K562 (cell line): ENCODE measurements around the gene HINT3. TPM values are rescaled to one million over a fixed set of nuclear protein-coding genes. Genes with fewer than 3 reads are reported as not detected.
A peak's percentile ranks its signal among the peaks of the same experiment; 100 is the strongest.

Source experiments
- ATF4 ChIP-seq: fragments of 450-650 bp; formaldehyde crosslinking; IDR thresholded peaks from 2 replicates; pipeline ENCODE4 v1.4.0; 2022; ENCODE audit warnings: mild to moderate bottlenecking, moderate library complexity
- BCL6 ChIP-seq: fragments of 250-450 bp; sonication (Bioruptor Pico); IDR thresholded peaks from 2 replicates; pipeline ENCODE4 v1.4.0; 2020
- CEBPB ChIP-seq: fragments of 450-650 bp; IDR thresholded peaks from 2 replicates; pipeline ENCODE4 v1.6.1; 2016; ENCODE audit warnings: missing genetic modification characterization, missing compliant biosample characterization
- CREB3 ChIP-seq: fragments of 450-650 bp; conservative IDR thresholded peaks from 2 replicates; pipeline ENCODE4 v1.6.1; 2016; ENCODE audit warnings: missing genetic modification characterization, low read depth, mild to moderate bottlenecking, missing compliant biosample characterization, moderate library complexity
- EP300 ChIP-seq: IDR thresholded peaks from 2 replicates; pipeline ENCODE4 v1.6.1; 2012; ENCODE audit warnings: low read length, improper control_type of control experiment
- EP400 ChIP-seq: fragments of 450-650 bp; IDR thresholded peaks from 2 replicates; pipeline ENCODE4 v1.6.1; 2017; ENCODE audit warnings: antibody characterized with exemption, mild to moderate bottlenecking, moderate library complexity
- ERF ChIP-seq: fragments of 450-650 bp; formaldehyde crosslinking; IDR thresholded peaks from 2 replicates; pipeline ENCODE4 v1.4.0; 2020; ENCODE audit warnings: mild to moderate bottlenecking, mixed read lengths
- MAFG ChIP-seq: fragments of 450-650 bp; conservative IDR thresholded peaks from 2 replicates; pipeline ENCODE4 v1.6.1; 2016; ENCODE audit warnings: missing genetic modification characterization, missing compliant biosample characterization
- MAZ ChIP-seq, 2 experiments: fragments of 450-650 bp in 1 of 2; sonication (generic) in 1 of 2; formaldehyde crosslinking; IDR thresholded peaks in 1 of 2; conservative IDR thresholded peaks in 1 of 2; 2 replicates each; pipeline versions ENCODE4 v1.4.0 to v1.5.0; 2020; ENCODE audit warnings: mild to moderate bottlenecking in 1 of 2, missing genetic modification reagents in 1 of 2
- MCM2 ChIP-seq: fragments of 450-650 bp; IDR thresholded peaks from 2 replicates; pipeline ENCODE4 v1.6.1; 2017; ENCODE audit warnings: low read depth, mild to moderate bottlenecking
- NFIC ChIP-seq: fragments of 450-650 bp; IDR thresholded peaks from 2 replicates; pipeline ENCODE4 v1.6.1; 2017; ENCODE audit warnings: mild to moderate bottlenecking, inconsistent platforms
- PTRF ChIP-seq: fragments of 450-650 bp; IDR thresholded peaks from 2 replicates; pipeline ENCODE4 v1.6.1; 2016; ENCODE audit warnings: mild to moderate bottlenecking, missing genetic modification characterization, missing compliant biosample characterization
- RAD21 ChIP-seq, 2 experiments: fragments of 250-450 bp in 1 of 2; fragments of 450-650 bp in 1 of 2; sonication (Bioruptor Pico) in 1 of 2; formaldehyde crosslinking in 1 of 2; IDR thresholded peaks in 1 of 2; conservative IDR thresholded peaks in 1 of 2; 2 replicates each; pipeline versions ENCODE4 v1.4.0 to v1.8.0; 2020 to 2022; ENCODE audit warnings: mild to moderate bottlenecking in 2 of 2, moderate library complexity in 1 of 2
- RBM17 ChIP-seq: fragments of 200-400 bp; formaldehyde crosslinking; IDR thresholded peaks from 2 replicates; pipeline ENCODE4 v1.6.1; 2017; ENCODE audit warnings: low read depth, mild to moderate bottlenecking, low read length, borderline replicate concordance
- RCOR1 ChIP-seq, 2 experiments: IDR thresholded peaks; 2 replicates each; pipeline ENCODE4 v1.6.1; 2012; ENCODE audit warnings: low read depth in 2 of 2, low read length in 2 of 2, borderline replicate concordance in 1 of 2, improper control_type of control experiment in 1 of 2
- SMAD4 ChIP-seq: fragments of 250-450 bp; sonication (Bioruptor Pico); conservative IDR thresholded peaks from 2 replicates; pipeline ENCODE4 v1.8.0; 2021; ENCODE audit warnings: inconsistent platforms, mild to moderate bottlenecking, moderate library complexity
- TAL1 ChIP-seq: fragments of 450-650 bp; IDR thresholded peaks from 2 replicates; pipeline ENCODE4 v1.6.1; 2016; ENCODE audit warnings: mild to moderate bottlenecking
- XRCC5 ChIP-seq: fragments of 200-400 bp; formaldehyde crosslinking; IDR thresholded peaks from 2 replicates; pipeline ENCODE4 v1.6.1; 2017; ENCODE audit warnings: low read depth, mild to moderate bottlenecking, low read length
- ZNF175 ChIP-seq: fragments of 200-800 bp; sonication (Bioruptor generic); IDR thresholded peaks from 2 replicates; pipeline ENCODE4 v1.6.1; 2016; ENCODE audit warnings: low read depth, mild to moderate bottlenecking, missing genetic modification characterization, missing compliant biosample characterization
- ZNF766 ChIP-seq: fragments of 200-800 bp; sonication (Bioruptor generic); conservative IDR thresholded peaks from 2 replicates; pipeline ENCODE4 v1.6.1; 2016; ENCODE audit warnings: missing genetic modification characterization, missing compliant biosample characterization
- polyA plus RNA-seq, 8 experiments: library from polyadenylated mRNA; depleted of rRNA in 4 of 8; stranded (reverse) in 5 of 8; unstranded in 3 of 8; fragments of >200 nt; fragmentation: Nextera tagmentation in 2 of 8; fragmentation: Illumina TruSeq in 1 of 8; extraction: Ambion mirVana in 2 of 8; extraction: Trizol in 1 of 8; gene quantifications; 2 replicates each; pipeline versions ENCODE4 v1.2.1 to v1.2.3, GENCODE V29; 2011 to 2014; ENCODE audit warnings: inconsistent platforms in 1 of 8, missing spikeins in 1 of 8
- total RNA-seq, 7 experiments: library from RNA; depleted of rRNA in 6 of 7; stranded (reverse); fragments of >200 nt in 6 of 7; fragmentation: Illumina TruSeq in 2 of 7; extraction: Trizol in 2 of 7; gene quantifications; 2 replicates each; pipeline versions ENCODE4 v1.2.1 to v1.2.3, GENCODE V29; 2011 to 2021; ENCODE audit warnings: low replicate concordance in 1 of 7
- TF ChIP-seq, protein P1 (sequence below): fragments of 450-650 bp; IDR thresholded peaks from 2 replicates; pipeline ENCODE4 v1.6.1; 2017; ENCODE audit warnings: antibody characterized with exemption, mild to moderate bottlenecking

Gene HINT3
- total and polyA plus RNA-seq, 9 of the 15 experiments (the other 6 are each of a cell fraction or from before 2014, with no cell fraction given), result 1.4 to 16.6 (median 10.8) TPM

GRCh38 chr6:125923366-125923877, 33.1 kb upstream of the HINT3 start (continued):
- peak; percentile 83 for TF ChIP-seq CREB3
- TF ChIP-seq MAZ (CRISPR knock-in tag; conservative IDR thresholded peaks at IDR 0.05 in 1 of 2, IDR thresholded peaks at IDR 0.05 in 1 of 2), result peak in 1 of 2 experiments; percentile 28; a peak in 1 of 4 replicates
- TF ChIP-seq, protein P1, sequence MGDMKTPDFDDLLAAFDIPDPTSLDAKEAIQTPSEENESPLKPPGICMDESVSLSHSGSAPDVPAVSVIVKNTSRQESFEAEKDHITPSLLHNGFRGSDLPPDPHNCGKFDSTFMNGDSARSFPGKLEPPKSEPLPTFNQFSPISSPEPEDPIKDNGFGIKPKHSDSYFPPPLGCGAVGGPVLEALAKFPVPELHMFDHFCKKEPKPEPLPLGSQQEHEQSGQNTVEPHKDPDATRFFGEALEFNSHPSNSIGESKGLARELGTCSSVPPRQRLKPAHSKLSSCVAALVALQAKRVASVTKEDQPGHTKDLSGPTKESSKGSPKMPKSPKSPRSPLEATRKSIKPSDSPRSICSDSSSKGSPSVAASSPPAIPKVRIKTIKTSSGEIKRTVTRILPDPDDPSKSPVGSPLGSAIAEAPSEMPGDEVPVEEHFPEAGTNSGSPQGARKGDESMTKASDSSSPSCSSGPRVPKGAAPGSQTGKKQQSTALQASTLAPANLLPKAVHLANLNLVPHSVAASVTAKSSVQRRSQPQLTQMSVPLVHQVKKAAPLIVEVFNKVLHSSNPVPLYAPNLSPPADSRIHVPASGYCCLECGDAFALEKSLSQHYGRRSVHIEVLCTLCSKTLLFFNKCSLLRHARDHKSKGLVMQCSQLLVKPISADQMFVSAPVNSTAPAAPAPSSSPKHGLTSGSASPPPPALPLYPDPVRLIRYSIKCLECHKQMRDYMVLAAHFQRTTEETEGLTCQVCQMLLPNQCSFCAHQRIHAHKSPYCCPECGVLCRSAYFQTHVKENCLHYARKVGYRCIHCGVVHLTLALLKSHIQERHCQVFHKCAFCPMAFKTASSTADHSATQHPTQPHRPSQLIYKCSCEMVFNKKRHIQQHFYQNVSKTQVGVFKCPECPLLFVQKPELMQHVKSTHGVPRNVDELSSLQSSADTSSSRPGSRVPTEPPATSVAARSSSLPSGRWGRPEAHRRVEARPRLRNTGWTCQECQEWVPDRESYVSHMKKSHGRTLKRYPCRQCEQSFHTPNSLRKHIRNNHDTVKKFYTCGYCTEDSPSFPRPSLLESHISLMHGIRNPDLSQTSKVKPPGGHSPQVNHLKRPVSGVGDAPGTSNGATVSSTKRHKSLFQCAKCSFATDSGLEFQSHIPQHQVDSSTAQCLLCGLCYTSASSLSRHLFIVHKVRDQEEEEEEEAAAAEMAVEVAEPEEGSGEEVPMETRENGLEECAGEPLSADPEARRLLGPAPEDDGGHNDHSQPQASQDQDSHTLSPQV, result peak; percentile 66
- peak; percentile 87 for TF ChIP-seq ATF4 (CRISPR knock-in tag)
- TF ChIP-seq RCOR1 (IDR thresholded peaks at IDR 0.05; ENCODE audit: borderline replicate concordance in 1 of 2, low read depth in 2 of 2, low read length in 2 of 2), result peak in 1 of 2 experiments; percentile 79; a peak in 2 of 4 replicates
- TF ChIP-seq NFIC, result peak; percentile 57; the same call in 1 of the 2 replicates
- TF ChIP-seq EP300, result peak; percentile 80
- no peak for TF ChIP-seq XRCC5
- peak in 1 of 2 experiments; percentile 33; a peak in 2 of 4 replicates for TF ChIP-seq RAD21 (CRISPR knock-in tag; conservative IDR thresholded peaks at IDR 0.05 in 1 of 2, IDR thresholded peaks at IDR 0.05 in 1 of 2)
- peak; percentile 78 for TF ChIP-seq ZNF766 (CRISPR knock-in tag)
- no peak for TF ChIP-seq ERF (CRISPR knock-in tag)
- TF ChIP-seq RBM17, result no peak
- TF ChIP-seq BCL6, result no peak
- peak; percentile 20; the same call in 1 of the 2 replicates for TF ChIP-seq TAL1
- TF ChIP-seq ZNF175, result peak; percentile 92; the same call in 1 of the 2 replicates
- peak; percentile 79 for TF ChIP-seq SMAD4 (CRISPR knock-in tag)
- TF ChIP-seq EP400, result peak; percentile 37
- peak; percentile 87 for TF ChIP-seq CEBPB (tag)
- no peak for TF ChIP-seq MCM2
- 0 out of 2 replicates have a peak, but pooled peaks have one; percentile 10 for TF ChIP-seq PTRF (tag)
- TF ChIP-seq MAFG (tag), result peak; percentile 89
